ENCODE results near the gene RXFP3.

RXFP3 gene

GRCh38 chr5:33921002-33921401, 15.2 kb upstream of the RXFP3 start:
- in situ Hi-C loops (cut with HindIII; ENCODE audit: low sequenced_read_pairs): no loop called here
- H3K4me3 ChIP-seq (ENCODE audit: low read depth, low read length): no peak overlapping the region
- no peak for DNase-seq (ENCODE audit: low read depth, low spot score)
- TF ChIP-seq CTCF (IDR thresholded peaks at IDR 0.05; ENCODE audit: low read depth, low read length): no peak

DNA sequence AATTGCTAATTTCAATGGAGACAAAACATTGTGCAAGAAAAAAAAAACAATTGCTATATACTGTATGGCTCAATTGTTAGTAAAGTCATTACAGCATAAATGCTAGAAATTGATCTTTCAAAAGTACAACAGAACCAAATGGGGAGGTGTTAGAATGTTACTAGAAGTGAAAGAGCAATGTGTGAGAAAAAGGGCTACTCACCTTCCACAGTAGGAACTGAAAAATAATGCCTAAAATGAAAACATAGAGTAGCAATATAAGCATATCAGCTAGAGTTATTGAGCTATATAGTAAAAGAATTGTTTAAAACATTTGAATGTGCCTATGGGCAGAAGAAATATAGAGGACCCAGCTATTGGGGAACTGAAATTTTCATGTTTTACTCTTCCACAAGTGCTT, 10.9 kb upstream of the RXFP3 start:
- in situ Hi-C loops (cut with HindIII; ENCODE audit: low sequenced_read_pairs): no loop called here
- no peak overlapping the region for H3K4me3 ChIP-seq (ENCODE audit: low read depth, low read length)
- no peak for DNase-seq (ENCODE audit: low read depth, low spot score)
- no peak for TF ChIP-seq CTCF (IDR thresholded peaks at IDR 0.05; ENCODE audit: low read depth, low read length)

GRCh38 chr5:33927685-33928084, 8.5 kb upstream of the RXFP3 start:
- no peak overlapping the region for H3K4me3 ChIP-seq (ENCODE audit: low read depth, low read length)
- no peak for DNase-seq (ENCODE audit: low read depth, low spot score)
- in situ Hi-C loops (cut with HindIII; ENCODE audit: low sequenced_read_pairs): no loop called here
- TF ChIP-seq CTCF (IDR thresholded peaks at IDR 0.05; ENCODE audit: low read depth, low read length): no peak

GRCh38 chr5:33928283-33928682, 7.9 kb upstream of the RXFP3 start:
- H3K4me3 ChIP-seq (ENCODE audit: low read depth, low read length): no peak overlapping the region
- in situ Hi-C loops (cut with HindIII; ENCODE audit: low sequenced_read_pairs): no loop called here
- DNase-seq (ENCODE audit: low read depth, low spot score): no peak
- no peak for TF ChIP-seq CTCF (IDR thresholded peaks at IDR 0.05; ENCODE audit: low read depth, low read length)

DNA sequence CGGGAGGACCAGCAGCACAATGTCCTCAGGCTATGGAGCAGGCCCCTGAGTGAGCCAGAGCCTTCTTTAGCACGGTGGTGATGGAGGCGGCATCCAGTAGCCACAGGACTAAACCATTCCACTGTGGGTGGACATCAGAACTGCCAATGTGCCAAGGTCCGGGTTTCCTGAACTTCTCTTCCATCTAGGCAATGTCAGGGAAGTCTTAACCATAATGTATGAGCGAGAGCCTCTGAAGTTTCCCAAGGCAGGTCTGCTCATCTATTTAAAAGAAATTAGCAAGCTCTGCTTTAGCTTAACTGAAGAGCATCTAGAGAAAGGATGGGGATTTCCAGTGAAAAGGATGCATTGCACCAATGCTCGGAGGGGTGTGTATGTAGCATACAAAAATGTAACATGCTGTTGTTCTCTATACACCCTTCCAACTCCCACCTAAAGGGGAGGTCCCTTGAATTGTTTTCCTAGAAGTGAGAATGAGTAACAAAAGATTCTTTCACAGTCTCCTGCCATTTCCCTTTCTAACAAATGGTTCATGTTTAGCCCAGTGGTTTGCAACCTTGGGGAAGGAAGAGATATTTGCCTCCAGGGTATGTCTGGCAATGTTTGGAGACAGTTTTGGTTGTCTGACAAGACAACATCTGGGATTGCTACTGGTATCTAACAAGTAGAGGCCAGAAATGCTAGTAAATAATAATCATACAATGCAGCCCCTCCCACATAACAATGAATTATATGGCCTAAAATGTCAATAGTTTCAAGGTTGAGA, 6.1 kb upstream of the RXFP3 start:
- TF ChIP-seq CTCF (IDR thresholded peaks at IDR 0.05; ENCODE audit: low read depth, low read length): no peak
- in situ Hi-C loops (cut with HindIII; ENCODE audit: low sequenced_read_pairs): no loop called here
- no peak overlapping the region for H3K4me3 ChIP-seq (ENCODE audit: low read depth, low read length)
- no peak for DNase-seq (ENCODE audit: low read depth, low spot score)

- no peak overlapping the region for H3K4me3 ChIP-seq (ENCODE audit: low read depth, low read length)
- no peak for TF ChIP-seq CTCF (IDR thresholded peaks at IDR 0.05; ENCODE audit: low read depth, low read length)
- DNase-seq (ENCODE audit: low read depth, low spot score): no peak
- in situ Hi-C loops (cut with HindIII; ENCODE audit: low sequenced_read_pairs): no loop called here
These were observed 5.0 kb upstream of the RXFP3 start for GRCh38 chr5:33931136-33931535.
